Measurements from ENCODE around the gene VPS72. TPM values are rescaled to one million over a fixed set of nuclear protein-coding genes. Genes with fewer than 3 reads are reported as not detected.
"Not testable (repeated sequence)": the region's sequence is repeated elsewhere in the genome, so short reads cannot be mapped to it uniquely, and the experiment has no call there.

VPS72 gene
- total RNA-seq, 1 donor: 34.7 TPM

DNA sequence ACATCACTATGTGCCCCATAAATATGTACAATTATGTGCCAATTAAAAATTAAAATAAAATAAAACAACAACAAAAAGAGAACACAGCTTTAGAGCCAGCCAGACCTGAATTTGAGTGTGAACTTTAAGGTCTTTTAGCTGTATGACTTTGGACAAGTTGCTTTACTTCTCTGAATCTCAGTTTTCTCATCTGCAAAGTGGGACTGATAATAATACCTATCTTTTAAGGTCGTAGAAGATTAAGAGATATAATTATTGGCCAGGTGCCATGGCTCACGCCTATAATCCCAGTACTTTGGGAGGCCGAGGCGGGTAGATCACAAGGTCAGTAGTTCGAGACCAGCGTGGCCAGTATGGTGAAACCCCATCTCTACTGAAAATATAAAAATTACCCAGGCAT, 3.3 kb upstream of the VPS72 start:
- no peaks in the 10 kb centered on the region for H3K9me3 ChIP-seq (ENCODE audit: low read depth, low read length)
- no peak overlapping the region for H3K4me2 ChIP-seq (ENCODE audit: insufficient read depth, low read length)
- no peak for TF ChIP-seq CTCF (IDR thresholded peaks at IDR 0.05; ENCODE audit: extremely low read depth, low read depth, low read length)
- H3K4me3 ChIP-seq (ENCODE audit: insufficient read depth, low read length): no peak overlapping the region
- H3K36me3 ChIP-seq (ENCODE audit: insufficient read depth, low read length): no peaks in the 10 kb centered on the region
- no peaks in the 10 kb centered on the region for H3K27me3 ChIP-seq (ENCODE audit: insufficient read depth, low read length)
- H3K79me2 ChIP-seq (ENCODE audit: insufficient read depth, low read length): peaks cover 13% of the 10 kb centered on the region
- H3K27ac ChIP-seq (ENCODE audit: low read depth, low read length): no peak overlapping the region
- H2AFZ ChIP-seq (ENCODE audit: low read length): no peak overlapping the region
- peaks cover 28% of the 10 kb centered on the region for H3K4me1 ChIP-seq (ENCODE audit: insufficient read depth, low read length)
- no peak for DNase-seq (ENCODE audit: insufficient read length, low spot score, missing footprints)
- H4K20me1 ChIP-seq (ENCODE audit: insufficient read depth, low read length): no peaks in the 10 kb centered on the region

DNA sequence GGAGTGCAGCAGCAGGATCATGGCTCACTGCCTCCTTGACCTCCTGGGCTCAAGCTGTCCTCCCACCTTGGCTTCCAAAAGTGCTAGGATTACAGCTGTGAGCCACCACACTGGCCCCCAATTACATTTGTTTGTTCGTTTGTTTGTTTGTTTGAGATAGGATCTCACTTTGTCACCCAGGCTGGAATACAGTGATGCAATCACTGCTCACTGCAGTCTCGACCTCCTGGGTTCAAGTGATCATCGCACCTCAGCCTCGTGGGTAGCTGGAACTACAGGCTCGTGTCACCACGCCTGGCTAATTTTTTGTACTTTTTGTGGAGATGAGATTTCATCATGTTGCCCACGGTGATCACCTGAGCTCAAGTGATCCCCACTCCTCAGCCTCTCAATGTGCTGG, 2.0 kb upstream of the VPS72 start:
- Histone ChIP-seq H4K20me1 (ENCODE audit: insufficient read depth, low read length) (no peaks in the 10 kb centered on the region), H3K9me3 (ENCODE audit: low read depth, low read length) (no peaks in the 10 kb centered on the region), H3K36me3 (ENCODE audit: insufficient read depth, low read length) (no peaks in the 10 kb centered on the region), H3K27me3 (ENCODE audit: insufficient read depth, low read length) (no peaks in the 10 kb centered on the region), H3K79me2 (ENCODE audit: insufficient read depth, low read length) (peaks cover 24% of the 10 kb centered on the region), H3K4me2 (ENCODE audit: insufficient read depth, low read length) (no peak overlapping the region), H3K27ac (ENCODE audit: low read depth, low read length) (no peak overlapping the region), H3K4me3 (ENCODE audit: insufficient read depth, low read length) (no peak overlapping the region), H3K4me1 (ENCODE audit: insufficient read depth, low read length) (peaks cover 25% of the 10 kb centered on the region), H2AFZ (ENCODE audit: low read length) (no peak overlapping the region)
- DNase-seq (ENCODE audit: insufficient read length, low spot score, missing footprints): no peak
- TF ChIP-seq CTCF (IDR thresholded peaks at IDR 0.05; ENCODE audit: extremely low read depth, low read depth, low read length): no peak

- DNase-seq (ENCODE audit: insufficient read length, low spot score, missing footprints); H4K20me1 ChIP-seq (ENCODE audit: insufficient read depth, low read length); H3K9me3 ChIP-seq (ENCODE audit: low read depth, low read length); H2AFZ ChIP-seq (ENCODE audit: low read length); H3K27ac ChIP-seq (ENCODE audit: low read depth, low read length); H3K27me3 ChIP-seq (ENCODE audit: insufficient read depth, low read length): not testable (repeated sequence)
- peak overlapping the region; percentile 89 for H3K4me3 ChIP-seq (ENCODE audit: insufficient read depth, low read length)
- peaks cover 31% of the 10 kb centered on the region for H3K79me2 ChIP-seq (ENCODE audit: insufficient read depth, low read length)
- peaks cover 21% of the 10 kb centered on the region for H3K36me3 ChIP-seq (ENCODE audit: insufficient read depth, low read length)
- peak overlapping the region; percentile 92 for H3K4me2 ChIP-seq (ENCODE audit: insufficient read depth, low read length)
- H3K4me1 ChIP-seq (ENCODE audit: insufficient read depth, low read length): peaks cover 18% of the 10 kb centered on the region
Measured at GRCh38 chr1:151188667-151189066, 1.3 kb downstream of the VPS72 start.

GRCh38 chr1:151187205-151187604, 2.8 kb downstream of the VPS72 start:
- no peak overlapping the region for H3K27ac ChIP-seq (ENCODE audit: low read depth, low read length)
- no peak overlapping the region for H3K4me3 ChIP-seq (ENCODE audit: insufficient read depth, low read length)
- TF ChIP-seq CTCF (IDR thresholded peaks at IDR 0.05; ENCODE audit: extremely low read depth, low read depth, low read length): no peak
- no peak for DNase-seq (ENCODE audit: insufficient read length, low spot score, missing footprints)
- H4K20me1 ChIP-seq (ENCODE audit: insufficient read depth, low read length): no peaks in the 10 kb centered on the region
- H3K79me2 ChIP-seq (ENCODE audit: insufficient read depth, low read length): peaks cover 31% of the 10 kb centered on the region
- no peaks in the 10 kb centered on the region for H3K27me3 ChIP-seq (ENCODE audit: insufficient read depth, low read length)
- no peak overlapping the region for H2AFZ ChIP-seq (ENCODE audit: low read length)
- no peak overlapping the region for H3K4me2 ChIP-seq (ENCODE audit: insufficient read depth, low read length)
- H3K4me1 ChIP-seq (ENCODE audit: insufficient read depth, low read length): peaks cover 18% of the 10 kb centered on the region
- H3K9me3 ChIP-seq (ENCODE audit: low read depth, low read length): no peaks in the 10 kb centered on the region
- peaks cover 33% of the 10 kb centered on the region for H3K36me3 ChIP-seq (ENCODE audit: insufficient read depth, low read length)
